Stimulated activated CD4-positive, alpha-beta T cell treated with anti-CD3 and anti-CD28 coated beads, Interleukin-4, amount 100 ng/mL, for 48 hours (primary cell): Measurements from ENCODE around the gene GPR146.

Experiments used
- DNase-seq, 2 donors: peaks; one replicate each; pipeline ENCODE4 v3.0.0-alpha.2; 2020; ENCODE audit warnings: low read depth in 2 of 2

Gene GPR146

DNA sequence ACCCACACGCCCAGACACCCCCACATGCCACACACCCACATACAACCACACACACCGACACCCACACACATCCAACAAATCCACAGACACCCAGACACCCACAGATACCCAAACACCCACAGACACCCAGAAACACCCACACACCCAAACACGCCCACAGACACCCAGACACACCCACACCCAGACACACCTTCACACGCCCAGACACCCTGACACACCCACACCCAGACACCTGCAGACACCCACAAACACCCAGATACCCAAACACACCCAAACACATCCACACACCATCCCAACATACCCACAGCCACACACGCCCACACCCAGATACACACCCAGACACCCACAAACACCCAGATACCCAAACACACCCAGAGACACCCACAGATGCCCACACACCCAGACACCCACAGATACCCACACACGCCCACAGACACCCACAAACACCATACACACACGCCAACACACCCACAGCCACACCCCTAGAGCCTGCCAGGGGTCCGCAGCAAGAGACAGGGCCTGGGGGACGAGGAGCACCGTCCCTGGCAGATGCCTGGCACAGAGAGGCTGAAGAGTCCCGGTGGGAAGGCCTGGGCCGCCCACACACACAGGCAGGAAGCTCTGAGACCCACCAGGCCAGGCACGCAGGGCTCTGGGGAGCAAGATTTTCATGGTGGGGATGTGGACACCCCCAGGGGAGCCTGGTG is 32.9 kb upstream of the GPR146 start:
- no peak for DNase-seq

DNA sequence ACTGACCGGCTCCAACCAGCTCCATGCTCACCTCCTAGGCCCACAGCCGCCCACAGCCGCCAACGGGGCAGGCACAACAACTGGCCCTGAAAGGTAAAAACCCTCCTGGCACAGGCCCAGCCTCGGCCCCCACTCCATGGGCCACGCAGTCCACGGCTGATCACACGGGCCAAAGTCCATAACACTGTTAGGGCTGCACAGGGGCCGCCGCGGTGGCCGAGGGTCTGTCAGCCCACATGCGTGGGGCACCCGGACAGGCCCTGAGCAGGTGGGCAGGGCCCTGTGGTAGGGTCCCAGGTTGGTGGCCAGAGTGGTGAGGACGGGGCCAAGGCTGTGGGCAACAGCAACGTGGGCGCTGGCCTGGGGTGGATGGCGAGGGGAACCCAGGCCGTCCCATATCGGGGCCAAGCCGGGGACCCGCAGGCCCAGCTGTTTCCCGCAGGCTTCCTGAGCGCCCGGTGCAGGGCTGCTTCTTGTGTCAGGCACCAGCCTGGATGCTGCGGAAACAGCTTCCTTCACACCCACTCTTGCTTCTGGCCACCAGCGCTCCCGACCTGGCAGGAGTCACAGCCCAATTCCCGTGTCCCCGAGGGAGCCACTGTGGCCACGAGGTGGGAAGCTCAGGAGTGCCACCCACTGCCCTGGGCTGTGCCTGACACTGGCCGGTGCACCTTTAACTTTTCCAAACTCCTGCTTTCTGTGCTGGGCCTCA is 32.2 kb upstream of the GPR146 start:
- DNase-seq = no peak

GRCh38 chr7:1012716-1013095 is 31.6 kb upstream of the GPR146 start:
- DNase-seq = no peak

DNA sequence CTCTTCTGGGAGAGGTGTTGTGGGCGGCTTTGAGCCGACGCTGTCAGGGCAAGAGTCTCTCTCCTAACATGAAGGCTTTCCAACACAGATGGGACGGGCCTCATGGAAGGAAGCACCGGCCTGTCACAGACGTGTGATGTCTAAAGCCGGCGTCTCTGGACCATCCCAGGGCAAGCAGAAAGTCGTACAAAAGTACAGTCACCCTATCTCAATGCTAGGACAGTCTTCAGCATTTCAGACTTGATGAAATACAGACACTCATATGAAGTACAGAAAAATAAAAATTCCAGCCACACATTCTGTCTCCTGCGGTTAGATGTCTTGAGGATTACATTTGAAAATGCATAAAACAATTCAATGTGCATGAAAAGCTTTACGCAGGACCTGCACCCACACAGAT is 30.8 kb upstream of the GPR146 start:
- DNase-seq = no peak

- DNase-seq = no peak
Observed at GRCh38 chr7:1014681-1015080, 29.7 kb upstream of the GPR146 start.

- DNase-seq = no peak
Observed at GRCh38 chr7:1015196-1016121, 28.9 kb upstream of the GPR146 start.

DNA sequence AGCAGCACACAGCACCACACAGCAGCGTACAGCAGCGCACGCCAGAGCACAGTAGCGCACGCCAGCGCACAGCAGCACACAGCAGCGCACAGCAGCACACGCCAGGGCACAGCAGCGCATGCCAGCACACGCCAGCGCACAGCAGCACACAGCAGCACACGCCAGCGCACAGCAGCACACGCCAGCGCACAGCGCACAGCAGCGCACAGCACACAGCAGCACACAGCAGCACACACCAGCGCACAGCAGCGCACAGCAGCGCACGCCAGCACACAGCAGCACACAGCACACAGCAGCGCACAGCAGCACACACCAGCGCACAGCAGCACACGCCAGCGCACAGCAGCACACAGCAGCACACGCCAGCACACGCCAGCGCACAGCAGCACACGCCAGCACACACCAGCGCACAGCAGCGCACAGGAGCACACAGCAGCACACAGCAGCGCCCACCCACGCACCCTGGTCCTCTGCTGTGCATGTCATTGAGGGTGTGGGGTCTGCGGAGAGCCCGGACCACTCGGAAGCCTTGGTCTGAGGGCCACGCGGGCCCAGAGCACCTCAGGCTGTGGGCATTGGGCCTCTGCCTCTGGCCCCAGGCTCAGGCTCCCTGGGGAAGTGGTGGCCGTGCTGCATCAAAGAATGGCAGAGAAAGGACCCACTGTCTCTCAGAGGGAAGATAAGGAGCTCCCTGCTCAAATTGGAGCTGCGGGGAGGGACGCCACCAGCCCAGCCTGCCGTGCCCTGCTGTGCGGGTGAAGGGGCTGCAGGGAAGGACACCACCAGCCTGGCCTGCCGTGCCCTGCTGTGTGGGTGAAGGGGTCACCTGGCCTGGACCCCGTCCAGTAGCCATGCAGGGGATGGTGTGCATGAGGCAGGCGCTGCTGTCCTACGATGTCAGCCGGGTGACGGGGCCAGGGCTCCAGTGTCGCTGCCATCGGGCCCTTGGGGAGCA is 27.5 kb upstream of the GPR146 start:
- DNase-seq = no peak

- no peak for DNase-seq
Observed at GRCh38 chr7:1017586-1018333, 26.6 kb upstream of the GPR146 start.

DNA sequence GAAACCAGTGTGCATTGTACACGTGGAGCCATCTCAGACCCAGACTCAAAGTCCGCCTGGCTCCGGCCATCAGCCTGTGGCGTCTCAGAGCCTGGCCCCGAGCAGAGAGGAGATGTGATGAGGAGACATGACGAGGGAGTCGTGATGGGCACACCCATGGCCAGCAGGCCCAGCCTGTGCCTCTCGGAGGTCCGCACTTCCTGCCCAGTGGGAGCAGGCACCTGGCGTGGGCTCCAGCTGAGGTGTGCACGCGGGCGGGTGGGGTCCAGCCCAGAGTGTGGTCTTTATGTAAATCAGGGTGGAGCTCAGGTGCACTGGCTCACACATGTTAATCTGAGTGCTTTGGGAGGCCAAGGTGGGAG is 26.0 kb upstream of the GPR146 start:
- no peak for DNase-seq

DNA sequence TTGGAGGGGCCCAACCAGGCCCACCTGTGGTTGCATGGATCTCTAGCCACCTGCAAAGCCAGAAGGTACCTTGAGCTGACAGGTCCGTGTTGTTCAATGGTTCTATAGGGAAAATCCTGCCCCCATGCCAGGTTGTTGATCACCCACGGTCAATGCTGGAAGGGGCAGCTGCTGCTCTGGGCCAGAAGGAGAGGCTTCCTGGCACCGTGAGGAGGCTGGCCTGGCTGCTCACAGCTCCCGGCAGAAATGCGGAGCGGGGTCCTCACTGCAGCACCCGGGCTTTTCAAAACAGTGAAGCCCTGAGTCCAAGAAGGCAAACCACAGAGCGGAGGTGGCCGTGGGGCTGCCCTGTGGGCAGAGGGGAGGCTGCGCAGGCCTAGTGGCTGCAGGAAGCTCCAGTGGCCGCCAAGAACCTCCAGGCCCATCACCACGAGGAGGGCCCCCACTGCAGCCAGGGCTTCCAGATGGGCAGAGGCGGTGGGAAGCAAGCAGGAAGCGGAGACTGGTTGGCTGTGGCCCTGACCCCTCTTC is 25.0 kb upstream of the GPR146 start:
- no peak for DNase-seq

GRCh38 chr7:1019789-1020610 is 24.3 kb upstream of the GPR146 start:
- DNase-seq = no peak

GRCh38 chr7:1020849-1021251 is 23.5 kb upstream of the GPR146 start:
- DNase-seq = no peak

DNA sequence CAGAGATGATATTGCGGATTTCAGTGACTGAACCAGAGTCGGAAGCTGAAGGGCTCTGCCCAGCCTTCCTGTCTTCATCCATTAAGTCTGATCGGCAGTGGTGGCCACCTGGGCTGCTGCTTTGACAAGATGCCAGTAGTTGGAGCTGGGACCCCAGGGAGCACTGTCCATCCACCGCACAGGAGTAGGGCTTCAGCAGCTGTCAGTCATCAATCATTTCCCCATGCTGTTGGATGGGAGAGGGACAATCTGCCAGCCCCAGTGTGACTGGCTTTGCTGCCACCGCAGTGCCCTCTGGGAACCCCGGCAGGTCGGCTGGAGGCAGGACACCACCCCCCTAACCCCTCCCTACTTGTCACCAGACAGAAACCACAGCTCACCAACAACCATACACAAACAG is 23.0 kb upstream of the GPR146 start:
- no peak for DNase-seq

DNA sequence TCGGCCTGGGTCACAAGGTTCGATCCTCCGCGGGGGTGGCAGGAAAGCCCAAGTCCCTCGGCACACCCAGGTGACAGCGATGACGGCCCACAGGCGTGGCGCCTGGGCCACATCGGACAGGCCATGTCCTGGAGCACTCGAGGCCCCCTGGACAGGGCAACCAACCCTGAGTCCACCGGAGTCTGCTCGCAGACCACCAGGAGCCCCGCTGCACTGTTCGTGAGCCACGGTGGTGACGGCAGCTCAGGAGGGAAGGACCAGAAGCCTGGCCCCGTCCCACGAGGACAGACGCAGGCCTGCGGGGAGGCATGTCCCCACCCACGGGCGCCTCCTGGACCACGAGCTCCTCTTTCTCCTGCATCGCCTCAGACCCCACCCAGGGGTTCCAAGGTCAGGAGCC is 22.4 kb upstream of the GPR146 start:
- no peak for DNase-seq

DNA sequence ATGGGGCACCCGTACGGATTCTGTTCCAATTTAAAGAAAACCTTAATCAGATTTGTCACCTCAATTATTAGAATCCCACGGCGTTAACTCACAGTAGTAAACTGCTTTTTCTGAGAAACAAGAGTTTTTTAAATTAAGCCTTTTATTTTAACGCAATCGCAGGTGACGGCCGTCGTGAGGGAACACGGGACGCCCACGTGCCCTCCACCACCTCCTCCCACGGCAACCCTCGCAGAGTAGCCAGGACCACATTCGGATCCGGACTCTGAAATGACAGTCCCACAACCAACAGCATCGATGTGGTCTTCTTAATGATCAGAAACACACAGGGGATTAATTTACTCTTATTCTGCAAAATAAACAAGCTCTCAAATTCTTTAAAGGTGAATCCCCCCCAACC is 22.0 kb upstream of the GPR146 start:
- no peak for DNase-seq

DNA sequence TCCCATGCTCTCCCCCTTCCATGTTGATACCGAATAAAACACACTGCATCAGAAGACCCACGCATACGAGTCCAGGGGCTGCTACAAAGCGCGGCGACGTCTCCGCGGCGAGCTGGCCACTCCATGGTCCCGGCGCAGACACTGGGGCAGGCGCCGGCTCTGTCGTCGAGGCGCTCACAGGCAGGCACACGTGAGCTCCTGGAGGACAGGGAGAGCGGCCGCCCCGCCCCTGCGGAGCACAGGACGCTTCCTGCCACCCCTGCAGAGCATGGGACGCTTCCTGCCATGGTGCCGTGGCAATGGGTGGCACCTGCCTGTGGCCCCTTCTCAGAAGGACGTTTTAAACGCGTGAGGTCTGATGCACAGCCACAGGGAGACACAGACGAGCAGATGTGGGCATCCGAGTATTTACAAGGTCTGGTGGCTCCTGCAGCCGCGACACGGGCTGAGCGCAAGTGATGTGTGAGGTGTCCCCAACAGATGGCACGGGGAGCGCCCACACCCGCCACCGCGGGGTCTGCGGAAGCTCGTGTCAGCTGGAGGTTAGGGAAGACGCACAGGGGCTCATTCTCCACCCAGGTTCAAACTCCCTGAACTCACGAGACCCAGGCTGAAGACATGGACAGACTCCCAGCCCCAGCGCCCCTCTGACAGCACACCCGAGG is 21.4 kb upstream of the GPR146 start:
- DNase-seq = no peak

GRCh38 chr7:1024331-1024841 is 20.0 kb upstream of the GPR146 start:
- DNase-seq = no peak

- no peak for DNase-seq
Observed at GRCh38 chr7:1024876-1025742, 19.2 kb upstream of the GPR146 start.
